Keratinocyte (primary cell): ENCODE measurements around the gene IL21R. TPM values are rescaled to one million over a fixed set of nuclear protein-coding genes. Genes with fewer than 3 reads are reported as not detected.

Experiments used
- DNase-seq: peaks from one replicate; pipeline ENCODE4 v3.0.0-alpha.2; 2011; ENCODE audit warnings: low read depth, missing footprints, low spot score
- FAIRE-seq: peaks from 2 replicates; lab custom pipeline; 2011; peaks lifted over from hg19 to GRCh38; lab: Jason Lieb, UNC
- H2AFZ ChIP-seq: 2 replicates; pipeline ENCODE4 v1.6.0; 2012; ENCODE audit warnings: low read length, control low read depth, inconsistent platforms; ENCODE audit not compliant: control insufficient read depth
- H3K27ac ChIP-seq: 2 replicates; pipeline ENCODE4 v1.5.1; 2011; ENCODE audit warnings: low read length; ENCODE audit not compliant: control insufficient read depth, insufficient read depth
- H3K27me3 ChIP-seq: 3 replicates; pipeline ENCODE4 v1.6.0; 2011; ENCODE audit warnings: low read length; ENCODE audit not compliant: control insufficient read depth, insufficient read depth; ENCODE audit errors: extremely low read depth
- H3K36me3 ChIP-seq, 2 experiments: 2 replicates in 1 of 2; 3 replicates in 1 of 2; pipeline ENCODE4 v1.5.1; 2011; ENCODE audit warnings: low read length in 2 of 2, mild to moderate bottlenecking in 1 of 2; ENCODE audit not compliant: control insufficient read depth in 2 of 2, insufficient read depth in 2 of 2; ENCODE audit errors: extremely low read depth in 1 of 2
- H3K4me1 ChIP-seq: 3 replicates; pipeline ENCODE4 v1.5.1; 2011; ENCODE audit warnings: low read length; ENCODE audit not compliant: control insufficient read depth, insufficient read depth; ENCODE audit errors: extremely low read depth
- H3K4me2 ChIP-seq: 3 replicates; pipeline ENCODE4 v1.6.0; 2011; ENCODE audit warnings: low read depth, low read length; ENCODE audit not compliant: control insufficient read depth, insufficient read depth; ENCODE audit errors: extremely low read depth
- H3K4me3 ChIP-seq, 3 experiments: fragments of 200-600 bp in 1 of 3; sonication (generic) in 1 of 3; 2 replicates in 2 of 3; 3 replicates in 1 of 3; pipeline ENCODE4 v1.5.1; 2011 to 2016; ENCODE audit warnings: low read length in 3 of 3, mild to moderate bottlenecking in 3 of 3, control low read depth in 2 of 3, inconsistent platforms in 1 of 3, low read depth in 1 of 3, mixed read lengths in 1 of 3, mixed run types in 1 of 3, moderate library complexity in 1 of 3; ENCODE audit not compliant: control insufficient read depth in 2 of 3, insufficient read depth in 2 of 3; ENCODE audit errors: extremely low read depth in 1 of 3
- H3K79me2 ChIP-seq: 2 replicates; pipeline ENCODE4 v1.6.0; 2012; ENCODE audit warnings: low read length; ENCODE audit not compliant: control insufficient read depth, insufficient read depth
- H3K9ac ChIP-seq: 3 replicates; pipeline ENCODE4 v1.6.0; 2011; ENCODE audit warnings: low read length; ENCODE audit not compliant: control insufficient read depth, insufficient read depth; ENCODE audit errors: extremely low read depth
- H3K9me1 ChIP-seq: 3 replicates; pipeline ENCODE4 v1.6.0; 2011; ENCODE audit warnings: low read length; ENCODE audit not compliant: control insufficient read depth, insufficient read depth; ENCODE audit errors: extremely low read depth
- H3K9me3 ChIP-seq: 2 replicates; pipeline ENCODE4 v1.5.1; 2012; ENCODE audit warnings: low read depth, low read length; ENCODE audit not compliant: control insufficient read depth
- H4K20me1 ChIP-seq: 3 replicates; pipeline ENCODE4 v1.6.0; 2011; ENCODE audit warnings: low read length; ENCODE audit not compliant: control insufficient read depth, insufficient read depth; ENCODE audit errors: extremely low read depth
- EZH2 ChIP-seq: IDR thresholded peaks from one replicate; pipeline ENCODE4 v1.6.1; 2012; ENCODE audit warnings: inconsistent platforms, mild to moderate bottlenecking, low read length, moderate library complexity
- dilution Hi-C: fragments of 300-500 bp; cut with MboI; formaldehyde crosslinking; loops from one replicate; pipeline ENCODE4 v1.7.0; 2020; ENCODE audit warnings: low sequenced_read_pairs; ENCODE audit not compliant: extremely low pct_ligation_motif_present
- polyA plus RNA-seq, 5 experiments: library from polyadenylated mRNA; depleted of rRNA in 3 of 5; stranded (reverse) in 3 of 5; stranded (forward) in 1 of 5; unstranded in 1 of 5; fragments of >200 nt; gene quantifications; 1 replicate in 1 of 5; 2 replicates in 3 of 5; 3 replicates in 1 of 5; pipeline versions ENCODE4 v1.2.1 to v1.2.3, GENCODE V29; 2011 to 2012; ENCODE audit warnings: missing spikeins in 2 of 5, low read depth in 1 of 5, low replicate concordance in 1 of 5
- TF ChIP-seq, protein P1 (sequence below), 3 experiments: IDR thresholded peaks in 1 of 3; conservative IDR thresholded peaks in 1 of 3; optimal IDR thresholded peaks in 1 of 3; 2 replicates in 2 of 3; 3 replicates in 1 of 3; pipeline versions ENCODE3 to v1.5.1; 2011; ENCODE audit warnings: low read length in 3 of 3, mild to moderate bottlenecking in 3 of 3, moderate library complexity in 2 of 3, control low read depth in 1 of 3, inconsistent platforms in 1 of 3; ENCODE audit not compliant: insufficient read depth in 2 of 3; ENCODE audit errors: extremely low read depth in 1 of 3

The IL21R gene
- polyA plus RNA-seq, 1 donor (not counting 4 experiments of a cell fraction or from before 2014, with no cell fraction given): 0.12 TPM

DNA sequence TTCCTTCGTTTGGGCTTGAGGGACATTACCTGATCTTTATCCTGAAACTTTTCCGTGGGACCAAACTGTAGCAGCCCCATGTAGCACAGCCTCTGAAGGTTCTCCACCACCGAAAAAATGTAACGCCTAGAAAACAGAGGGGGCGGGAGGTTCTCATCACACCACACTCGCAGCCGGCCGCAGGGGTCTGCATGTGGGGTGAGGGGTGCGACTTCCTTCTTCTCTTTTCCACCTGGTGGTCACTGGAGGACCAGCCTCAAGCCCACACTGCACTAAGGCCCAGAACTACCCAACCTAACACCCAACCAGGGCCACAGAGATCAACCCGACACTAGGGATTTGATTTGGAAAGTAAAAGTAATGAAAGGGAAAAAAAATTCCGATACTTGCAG, 90.6 kb downstream of the IL21R start:
- H3K9me1 ChIP-seq: no peaks in the 10 kb centered on the region
- H2AFZ ChIP-seq: no peak overlapping the region
- H3K27ac ChIP-seq: no peak overlapping the region
- DNase-seq (no peak), FAIRE-seq (no peak)
- dilution Hi-C loops: no loop called here
- no peaks in the 10 kb centered on the region for H3K27me3 ChIP-seq
- no peaks in the 10 kb centered on the region for H3K4me1 ChIP-seq
- no peaks in the 10 kb centered on the region for H4K20me1 ChIP-seq
- H3K4me3 ChIP-seq: no peak overlapping the region
- TF ChIP-seq, protein P1, sequence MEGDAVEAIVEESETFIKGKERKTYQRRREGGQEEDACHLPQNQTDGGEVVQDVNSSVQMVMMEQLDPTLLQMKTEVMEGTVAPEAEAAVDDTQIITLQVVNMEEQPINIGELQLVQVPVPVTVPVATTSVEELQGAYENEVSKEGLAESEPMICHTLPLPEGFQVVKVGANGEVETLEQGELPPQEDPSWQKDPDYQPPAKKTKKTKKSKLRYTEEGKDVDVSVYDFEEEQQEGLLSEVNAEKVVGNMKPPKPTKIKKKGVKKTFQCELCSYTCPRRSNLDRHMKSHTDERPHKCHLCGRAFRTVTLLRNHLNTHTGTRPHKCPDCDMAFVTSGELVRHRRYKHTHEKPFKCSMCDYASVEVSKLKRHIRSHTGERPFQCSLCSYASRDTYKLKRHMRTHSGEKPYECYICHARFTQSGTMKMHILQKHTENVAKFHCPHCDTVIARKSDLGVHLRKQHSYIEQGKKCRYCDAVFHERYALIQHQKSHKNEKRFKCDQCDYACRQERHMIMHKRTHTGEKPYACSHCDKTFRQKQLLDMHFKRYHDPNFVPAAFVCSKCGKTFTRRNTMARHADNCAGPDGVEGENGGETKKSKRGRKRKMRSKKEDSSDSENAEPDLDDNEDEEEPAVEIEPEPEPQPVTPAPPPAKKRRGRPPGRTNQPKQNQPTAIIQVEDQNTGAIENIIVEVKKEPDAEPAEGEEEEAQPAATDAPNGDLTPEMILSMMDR (optimal IDR thresholded peaks at IDR 0.05 in 1 of 3, IDR thresholded peaks at IDR 0.05 in 1 of 3, conservative IDR thresholded peaks at IDR 0.05 in 1 of 3; ENCODE audit: extremely low read depth in 1 of 3, insufficient read depth in 2 of 3, low read length in 3 of 3): no peak
- TF ChIP-seq EZH2: no peak
- no peaks in the 10 kb centered on the region for H3K79me2 ChIP-seq
- H3K36me3 ChIP-seq: peaks cover 51 to 57% of the 10 kb centered on the region in 2 experiments
- H3K4me2 ChIP-seq: no peak overlapping the region
- H3K9me3 ChIP-seq: no peaks in the 10 kb centered on the region
- H3K9ac ChIP-seq: no peak overlapping the region

DNA sequence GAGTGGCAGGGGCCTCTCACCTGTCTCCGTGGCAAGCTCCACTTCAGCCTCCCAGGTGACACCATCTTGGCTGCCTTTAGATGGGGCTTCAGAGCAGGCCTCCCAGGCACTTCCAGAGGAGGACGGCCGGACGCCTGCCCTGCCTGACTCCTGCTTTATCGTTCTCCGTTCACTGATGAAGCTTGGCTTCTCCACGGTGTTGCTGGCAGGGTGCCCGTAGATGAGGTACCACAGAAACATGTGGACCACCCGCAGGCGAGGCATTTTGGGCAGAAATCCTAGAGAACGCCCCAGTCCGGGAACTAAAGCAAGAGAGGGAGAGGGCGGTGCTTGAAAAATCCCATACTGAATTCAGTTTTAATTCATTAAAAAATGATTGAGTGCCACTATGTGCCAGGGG, 93.2 kb downstream of the IL21R start:
- Histone ChIP-seq H3K4me2 (no peak overlapping the region), H2AFZ (no peak overlapping the region), H3K27ac (no peak overlapping the region), H3K79me2 (no peaks in the 10 kb centered on the region), H3K4me1 (no peaks in the 10 kb centered on the region), H3K4me3 (no peak overlapping the region), H3K27me3 (no peaks in the 10 kb centered on the region), H4K20me1 (no peaks in the 10 kb centered on the region), H3K36me3 (peaks cover 50 to 62% of the 10 kb centered on the region in 2 experiments), H3K9me3 (no peaks in the 10 kb centered on the region), H3K9ac (no peak overlapping the region), H3K9me1 (no peaks in the 10 kb centered on the region)
- no peak for TF ChIP-seq EZH2
- TF ChIP-seq, protein P1 (optimal IDR thresholded peaks at IDR 0.05 in 1 of 3, IDR thresholded peaks at IDR 0.05 in 1 of 3, conservative IDR thresholded peaks at IDR 0.05 in 1 of 3; ENCODE audit: extremely low read depth in 1 of 3, insufficient read depth in 2 of 3, low read length in 3 of 3): no peak
- FAIRE-seq (no peak), DNase-seq (no peak)
- dilution Hi-C loops: no loop called here
